ENCODE data around the gene DPH7.

DNA sequence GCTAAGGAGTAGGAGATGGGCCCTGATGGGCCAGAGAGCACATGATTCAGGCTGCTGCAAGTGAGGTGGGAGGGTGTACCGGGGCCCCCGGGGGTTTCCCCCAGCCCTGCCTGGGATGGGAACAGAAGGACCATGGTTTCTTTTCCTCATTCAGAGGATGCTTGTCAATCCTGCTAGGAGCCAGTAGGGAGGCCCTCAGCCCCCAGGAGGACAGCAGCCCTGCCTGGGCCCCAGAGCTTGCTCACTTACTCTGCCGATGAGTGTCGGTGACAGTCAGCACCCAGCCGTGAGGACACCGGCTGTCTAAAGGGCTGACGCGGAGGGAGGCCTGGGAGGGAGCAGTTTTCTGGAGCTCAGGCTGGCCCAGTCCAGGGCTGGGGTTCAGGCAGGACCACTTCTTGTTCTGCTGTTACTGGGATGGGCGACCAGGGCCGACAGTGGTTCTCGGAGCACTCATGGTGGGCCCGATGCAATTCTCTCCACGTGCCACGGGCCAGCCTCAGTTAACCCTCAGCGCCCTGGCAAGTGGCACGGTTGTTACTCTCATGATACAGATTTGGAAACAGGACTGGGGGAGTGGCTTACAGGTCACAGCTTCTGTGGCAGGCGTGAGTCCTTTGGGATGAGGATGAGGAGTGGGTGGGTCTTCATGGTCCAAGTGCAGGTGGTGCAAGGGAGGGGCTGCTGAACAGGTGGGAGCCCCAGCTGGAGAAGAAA is 28.6 kb upstream of the DPH7 start:
- no peak for TF ChIP-seq CTCF (IDR thresholded peaks at IDR 0.05)
- no peak for TF ChIP-seq POLR2A (IDR thresholded peaks at IDR 0.05)
